Retinal pigment epithelial cell (primary cell): ENCODE measurements around the gene TM2D1.
A peak's percentile ranks its signal among the peaks of the same experiment; 100 is the strongest.
"Not testable (repeated sequence)": the region's sequence is repeated elsewhere in the genome, so short reads cannot be mapped to it uniquely, and the experiment has no call there.

Source experiments
- DNase-seq: peaks from one replicate; pipeline ENCODE4 v3.0.0-alpha.2; 2010; ENCODE audit warnings: low read depth
- H3K4me3 ChIP-seq: 2 replicates; pipeline ENCODE4 v1.5.1; 2011; ENCODE audit warnings: mild to moderate bottlenecking, low read length, control low read depth, moderate library complexity
- CTCF ChIP-seq: conservative IDR thresholded peaks from 2 replicates; pipeline ENCODE4 v1.5.1; 2011; ENCODE audit warnings: low read depth, low read length, control low read depth, inconsistent platforms

TM2D1 gene

DNA sequence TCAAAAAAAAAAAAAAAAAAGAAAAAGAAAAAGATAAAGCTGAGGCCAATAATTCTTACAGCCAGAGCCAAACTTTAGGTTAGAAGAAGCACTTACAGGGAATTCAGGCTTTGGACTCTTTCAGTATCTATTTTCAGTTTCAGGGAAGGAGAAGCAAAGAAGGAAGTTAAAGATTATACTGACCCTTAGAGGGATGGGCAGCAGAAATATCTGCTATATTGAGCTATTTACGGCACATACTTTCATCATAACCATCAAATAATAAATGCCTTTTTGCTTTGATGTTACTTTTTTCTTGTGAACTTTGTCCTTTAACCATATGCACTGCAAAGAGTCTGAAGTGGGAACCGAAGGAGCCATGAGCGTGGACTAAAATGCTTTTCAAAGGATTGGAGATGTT lies 42.0 kb downstream of the TM2D1 start:
- TF ChIP-seq CTCF, result no peak
- no peak for DNase-seq
- no peak overlapping the region for H3K4me3 ChIP-seq

DNA sequence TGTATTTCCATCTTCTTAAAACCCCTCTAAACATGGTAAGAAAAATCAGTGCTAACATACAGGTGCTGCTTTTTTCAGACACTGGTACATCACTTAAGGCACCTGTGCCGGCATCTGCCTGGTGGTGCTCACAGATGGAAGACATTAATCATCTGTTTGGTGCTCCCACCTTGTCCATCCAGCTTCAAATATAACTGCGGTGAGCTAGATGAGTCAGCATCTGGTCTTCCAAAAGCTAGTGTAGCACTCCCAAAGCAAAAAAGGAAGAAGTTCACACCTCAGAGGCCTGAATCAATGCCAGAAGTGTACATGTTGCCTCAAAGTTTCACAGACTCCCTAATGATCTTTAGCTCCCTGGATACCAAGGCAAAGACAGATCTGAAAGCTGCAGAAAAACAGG lies 44.4 kb downstream of the TM2D1 start:
- H3K4me3 ChIP-seq, result no peak overlapping the region
- no peak for DNase-seq
- TF ChIP-seq CTCF, result no peak

DNA sequence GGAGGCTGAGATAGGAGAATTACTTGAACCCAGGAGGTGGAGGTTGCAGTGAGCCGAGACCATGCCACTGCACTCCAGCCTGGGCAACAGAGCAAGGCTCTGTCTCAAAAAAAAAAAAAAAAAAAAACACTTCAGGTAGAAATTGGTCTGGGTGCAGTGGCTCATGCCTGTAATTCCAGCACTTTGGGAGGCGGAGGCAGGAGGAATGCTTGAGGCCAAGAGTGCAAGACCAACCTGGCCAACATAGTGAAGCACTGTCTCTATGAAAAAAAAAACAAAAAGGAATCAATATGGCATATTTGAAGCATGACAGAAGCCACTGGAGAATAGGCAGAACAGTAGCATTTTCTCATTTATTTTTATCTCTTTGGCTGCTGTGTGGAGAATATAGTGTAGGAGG lies 48.1 kb downstream of the TM2D1 start:
- not testable (repeated sequence) for DNase-seq, H3K4me3 ChIP-seq

DNA sequence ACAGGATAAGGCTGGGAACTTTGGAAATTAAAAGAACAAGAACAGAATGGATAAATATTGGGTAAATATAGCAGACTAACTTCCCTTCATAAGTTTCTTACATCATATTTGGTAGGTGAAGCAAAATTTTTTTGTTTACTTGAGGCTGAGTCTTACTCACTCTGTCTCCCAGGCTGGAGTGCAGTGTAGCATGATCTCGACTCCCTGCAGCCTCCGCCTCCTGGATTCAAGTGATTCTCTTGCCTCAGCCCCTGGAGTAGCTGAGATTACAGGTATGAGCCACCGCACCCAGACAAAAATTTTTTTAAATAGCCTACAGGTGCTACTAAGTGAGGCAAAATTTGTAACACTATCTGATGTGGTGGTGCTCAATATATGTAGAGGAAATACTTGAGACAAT lies 50.7 kb downstream of the TM2D1 start:
- no peak for TF ChIP-seq CTCF
- H3K4me3 ChIP-seq, result no peak overlapping the region
- DNase-seq, result no peak

- TF ChIP-seq CTCF, result no peak
- no peak for DNase-seq
- H3K4me3 ChIP-seq, result no peak overlapping the region
Observed at GRCh38 chr1:61672376-61672775, 52.6 kb downstream of the TM2D1 start.

GRCh38 chr1:61670445-61670844 lies 54.5 kb downstream of the TM2D1 start:
- no peak for TF ChIP-seq CTCF
- H3K4me3 ChIP-seq, result no peak overlapping the region
- no peak for DNase-seq

DNA sequence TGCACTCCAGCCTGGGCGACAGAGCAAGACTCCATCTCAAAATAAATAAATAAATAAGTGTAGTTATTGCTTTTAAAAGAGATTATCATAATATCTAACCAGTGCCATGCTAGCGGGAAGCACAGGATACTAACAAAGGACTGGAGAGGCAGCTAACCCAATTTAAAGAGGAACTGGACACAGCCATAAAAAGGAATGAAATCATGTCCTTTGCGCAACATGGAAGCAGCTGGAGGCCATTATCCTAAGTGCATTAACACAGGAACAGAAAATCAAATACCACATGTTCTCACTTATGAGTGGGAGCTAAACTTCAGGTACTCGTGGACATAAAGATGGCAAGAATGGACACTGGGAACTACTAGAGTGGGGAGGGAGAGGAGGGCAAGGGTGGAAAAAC lies 54.9 kb downstream of the TM2D1 start:
- DNase-seq, result no peak
- no peak overlapping the region for H3K4me3 ChIP-seq
- TF ChIP-seq CTCF, result no peak

GRCh38 chr1:61659061-61659460 lies 65.9 kb downstream of the TM2D1 start:
- no peak for DNase-seq
- H3K4me3 ChIP-seq, result no peak overlapping the region

More at GRCh38 chr1:61659061-61659460, 65.9 kb downstream of the TM2D1 start:
- peak; percentile 53 for TF ChIP-seq CTCF
